Measurements from ENCODE around the gene NOC4L.

The NOC4L gene

GRCh38 chr12:132142679-132143335, 1.4 kb upstream of the NOC4L start:
- TF ChIP-seq CTCF (IDR thresholded peaks at IDR 0.05; ENCODE audit: low read depth, low read length, missing control alignments), result no peak
- no peak for DNase-seq (ENCODE audit: low read depth)
- peak overlapping the region; percentile 94 for H3K4me3 ChIP-seq (ENCODE audit: low read depth, low read length)

DNA sequence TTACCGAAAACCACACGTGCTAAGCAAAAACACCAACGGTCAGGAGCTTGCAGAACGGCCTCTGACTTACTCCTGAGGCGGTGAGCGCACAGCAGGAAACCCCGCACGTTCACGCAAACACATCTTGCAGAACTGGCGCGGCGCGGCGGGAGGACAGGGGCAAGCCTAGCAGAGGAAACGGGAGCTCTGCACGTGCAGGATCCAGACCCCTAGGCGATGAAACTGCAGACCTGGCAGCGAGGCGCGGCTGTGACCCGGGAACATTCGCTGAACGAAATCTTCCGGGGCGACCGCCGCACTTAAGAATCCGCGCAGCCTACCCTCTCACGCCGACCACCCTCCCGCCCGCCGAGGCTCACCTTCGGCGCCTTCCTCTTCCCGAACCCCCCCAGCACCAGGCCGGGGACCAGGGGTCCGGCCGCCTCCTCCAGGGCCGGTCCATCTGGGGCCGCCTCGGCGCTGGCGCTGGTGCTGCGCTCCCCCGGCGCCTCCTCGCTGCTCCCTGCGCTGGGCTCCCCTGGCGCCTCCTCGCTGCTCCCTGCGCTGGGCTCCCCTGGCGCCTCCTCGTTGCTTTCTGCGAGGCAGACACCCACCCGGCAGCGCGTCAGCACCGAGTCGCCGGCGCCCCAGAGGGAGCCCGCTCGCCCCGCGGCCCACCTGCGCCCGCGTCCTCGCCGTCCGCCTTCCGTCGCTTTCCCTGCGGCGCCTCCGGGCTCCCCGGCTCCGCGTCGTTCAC, 753 bp upstream of the NOC4L start:
- no peak for TF ChIP-seq CTCF (IDR thresholded peaks at IDR 0.05; ENCODE audit: low read depth, low read length, missing control alignments)
- peak overlapping the region; percentile 94 for H3K4me3 ChIP-seq (ENCODE audit: low read depth, low read length)
- no peak for DNase-seq (ENCODE audit: low read depth)

- no peak for DNase-seq (ENCODE audit: low read depth)
- peak overlapping the region; percentile 94 for H3K4me3 ChIP-seq (ENCODE audit: low read depth, low read length)
- no peak for TF ChIP-seq CTCF (IDR thresholded peaks at IDR 0.05; ENCODE audit: low read depth, low read length, missing control alignments)
Measured at GRCh38 chr12:132144810-132145168, 532 bp downstream of the NOC4L start.

DNA sequence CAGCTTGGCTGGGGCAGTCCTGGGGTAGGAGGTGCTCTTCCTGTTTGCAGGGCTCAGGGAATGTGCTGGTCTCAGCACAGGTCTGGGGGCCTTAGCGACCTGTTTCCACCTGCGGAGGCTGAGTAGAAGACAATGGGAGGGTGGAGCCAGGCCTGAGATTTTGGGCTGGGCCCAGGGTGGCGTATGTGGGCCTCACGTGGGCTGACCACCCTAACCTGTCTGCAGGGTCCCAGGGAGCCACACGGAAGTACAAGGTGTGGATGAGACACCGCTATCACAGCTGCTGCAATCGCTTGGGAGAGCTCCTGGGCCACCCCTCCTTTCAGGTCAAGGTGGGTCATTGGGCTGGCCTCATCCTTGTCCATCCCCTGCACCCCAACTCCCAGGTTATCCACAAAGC, 1.1 kb downstream of the NOC4L start:
- TF ChIP-seq CTCF (IDR thresholded peaks at IDR 0.05; ENCODE audit: low read depth, low read length, missing control alignments), result no peak
- peak overlapping the region; percentile 94 for H3K4me3 ChIP-seq (ENCODE audit: low read depth, low read length)

DNA sequence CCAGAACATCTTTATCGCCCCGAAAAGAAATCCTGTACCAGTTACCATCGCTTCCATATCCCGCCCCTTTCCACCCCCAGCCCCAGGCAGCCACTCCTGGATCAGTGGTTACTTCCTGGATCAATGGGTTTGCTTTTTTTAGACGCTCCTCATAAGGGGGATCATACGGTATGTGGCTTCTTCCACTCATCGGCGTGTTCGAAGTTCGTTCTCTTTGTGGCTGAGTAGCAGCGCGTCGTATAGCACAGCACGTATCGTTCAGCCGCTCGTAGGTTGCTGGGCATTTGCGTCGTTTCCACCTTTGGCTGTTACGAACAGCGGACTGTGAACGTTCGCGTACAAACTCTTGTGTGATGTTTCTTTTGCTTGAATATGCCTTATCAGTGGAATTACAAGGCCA, 1.8 kb downstream of the NOC4L start:
- TF ChIP-seq CTCF (IDR thresholded peaks at IDR 0.05; ENCODE audit: low read depth, low read length, missing control alignments), result no peak
- DNase-seq (ENCODE audit: low read depth), result no peak
- no peak overlapping the region for H3K4me3 ChIP-seq (ENCODE audit: low read depth, low read length)

More for the DNA sequence above, 1.1 kb downstream of the NOC4L start:
- no peak for DNase-seq (ENCODE audit: low read depth)

- no peak for DNase-seq (ENCODE audit: low read depth)
- H3K4me3 ChIP-seq (ENCODE audit: low read depth, low read length), result no peak overlapping the region
- no peak for TF ChIP-seq CTCF (IDR thresholded peaks at IDR 0.05; ENCODE audit: low read depth, low read length, missing control alignments)
Measured at GRCh38 chr12:132146772-132147422, 2.6 kb downstream of the NOC4L start.

Measured in GM12864 (cell line).